HL-60 (cell line): ENCODE measurements around the gene PADI4.

ENCODE experiments used
- GABPA ChIP-seq: IDR thresholded peaks from 2 replicates; pipeline ENCODE4 v1.6.1; 2012; ENCODE audit warnings: low read depth
- POLR2AphosphoS5 ChIP-seq: IDR thresholded peaks from 2 replicates; pipeline ENCODE4 v1.6.1; 2012; ENCODE audit warnings: low read depth
- SPI1 ChIP-seq: IDR thresholded peaks from 2 replicates; pipeline ENCODE4 v1.6.1; 2012; ENCODE audit warnings: low read depth, mild to moderate bottlenecking, borderline replicate concordance
- TF ChIP-seq, protein P1 (sequence below): IDR thresholded peaks from one replicate; pipeline ENCODE4 v1.5.1; 2011; ENCODE audit warnings: low read length, control low read depth, inconsistent platforms; ENCODE audit not compliant: insufficient read depth

DNA sequence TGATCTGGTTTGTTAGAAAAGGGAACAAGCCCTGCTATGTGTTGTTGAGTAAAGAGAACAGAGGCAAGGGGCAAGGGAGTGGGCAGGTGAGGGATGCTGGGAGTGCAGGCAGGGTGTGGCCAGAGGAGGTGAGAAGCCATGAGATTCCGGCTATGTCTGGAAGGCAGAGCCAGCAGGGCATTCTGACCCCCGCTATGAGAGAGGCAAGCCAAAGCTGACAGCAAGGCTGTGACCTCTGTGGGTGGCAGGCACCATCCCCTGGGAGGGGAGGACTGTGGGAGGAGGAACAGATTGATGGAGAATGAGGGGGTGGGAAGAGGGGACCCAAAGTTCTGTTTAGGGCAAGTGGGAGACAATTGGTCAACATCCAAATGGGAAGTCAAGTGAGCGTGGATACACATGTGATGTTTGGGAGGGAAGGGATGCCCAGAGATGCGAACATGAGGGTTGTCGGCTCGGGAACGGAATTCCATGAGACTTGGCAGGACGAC, 44.5 kb downstream of the PADI4 start:
- TF ChIP-seq, protein P1, sequence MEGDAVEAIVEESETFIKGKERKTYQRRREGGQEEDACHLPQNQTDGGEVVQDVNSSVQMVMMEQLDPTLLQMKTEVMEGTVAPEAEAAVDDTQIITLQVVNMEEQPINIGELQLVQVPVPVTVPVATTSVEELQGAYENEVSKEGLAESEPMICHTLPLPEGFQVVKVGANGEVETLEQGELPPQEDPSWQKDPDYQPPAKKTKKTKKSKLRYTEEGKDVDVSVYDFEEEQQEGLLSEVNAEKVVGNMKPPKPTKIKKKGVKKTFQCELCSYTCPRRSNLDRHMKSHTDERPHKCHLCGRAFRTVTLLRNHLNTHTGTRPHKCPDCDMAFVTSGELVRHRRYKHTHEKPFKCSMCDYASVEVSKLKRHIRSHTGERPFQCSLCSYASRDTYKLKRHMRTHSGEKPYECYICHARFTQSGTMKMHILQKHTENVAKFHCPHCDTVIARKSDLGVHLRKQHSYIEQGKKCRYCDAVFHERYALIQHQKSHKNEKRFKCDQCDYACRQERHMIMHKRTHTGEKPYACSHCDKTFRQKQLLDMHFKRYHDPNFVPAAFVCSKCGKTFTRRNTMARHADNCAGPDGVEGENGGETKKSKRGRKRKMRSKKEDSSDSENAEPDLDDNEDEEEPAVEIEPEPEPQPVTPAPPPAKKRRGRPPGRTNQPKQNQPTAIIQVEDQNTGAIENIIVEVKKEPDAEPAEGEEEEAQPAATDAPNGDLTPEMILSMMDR, result no peak
- no peak for TF ChIP-seq POLR2AphosphoS5
- TF ChIP-seq GABPA, result no peak
- no peak for TF ChIP-seq SPI1
